OCI-LY7 (cell line): Measurements from ENCODE around the gene CRYBG1. TPM values are rescaled to one million over a fixed set of nuclear protein-coding genes. Genes with fewer than 3 reads are reported as not detected.

Experiments used
- BruUV-seq: library from RNA; stranded (reverse); fragments of 400-500 nt; replicated peaks from 2 replicates; lab custom pipeline; 2021; lab: Mats Ljungman, UMichigan
- CTCF ChIA-PET: fragments of 300-600 bp; sonication (Branson Sonifier 250); formaldehyde crosslinking; loops from one replicate; lab custom pipeline; 2022; ENCODE audit warnings: antibody characterized with exemption; ENCODE audit not compliant: unreplicated experiment; lab: Charles Lee
- POLR2A ChIA-PET: fragments of 300-600 bp; sonication (Branson Sonifier 250); formaldehyde crosslinking; loops from one replicate; lab custom pipeline; 2022; ENCODE audit warnings: antibody characterized with exemption; lab: Charles Lee
- DNase-seq: peaks from one replicate; pipeline ENCODE4 v3.0.0-alpha.2; 2015; ENCODE audit warnings: low spot score
- H2AFZ ChIP-seq: fragments of 200-600 bp; sonication (generic), shearing (Covaris generic); 2 replicates; pipeline ENCODE4 v1.6.1; 2014; ENCODE audit warnings: mild to moderate bottlenecking, antibody characterized with exemption, low read length, moderate library complexity
- H3K27ac ChIP-seq: fragments of 200-600 bp; sonication (generic); 2 replicates; pipeline ENCODE4 v1.5.1; 2014; ENCODE audit warnings: mixed run types, low read depth, mild to moderate bottlenecking, moderate library complexity, low read length, inconsistent platforms; ENCODE audit not compliant: poor library complexity, severe bottlenecking
- H3K36me3 ChIP-seq: fragments of 200-600 bp; sonication (generic); 2 replicates; pipeline ENCODE4 v1.6.1; 2014; ENCODE audit warnings: mild to moderate bottlenecking, antibody characterized with exemption, low read length, moderate library complexity, mixed read lengths; ENCODE audit not compliant: insufficient read depth
- H3K4me1 ChIP-seq: fragments of 200-600 bp; sonication (generic); 2 replicates; pipeline ENCODE4 v1.5.1; 2014; ENCODE audit warnings: mild to moderate bottlenecking, low read length; ENCODE audit not compliant: insufficient read depth, poor library complexity, severe bottlenecking
- H3K4me2 ChIP-seq: fragments of 200-600 bp; sonication (generic); 2 replicates; pipeline ENCODE4 v1.6.1; 2014; ENCODE audit warnings: mild to moderate bottlenecking, low read length
- H3K4me3 ChIP-seq: fragments of 200-600 bp; sonication (generic); 2 replicates; pipeline ENCODE4 v1.5.1; 2014; ENCODE audit warnings: mild to moderate bottlenecking, low read depth, low read length; ENCODE audit not compliant: poor library complexity, severe bottlenecking
- H3K79me2 ChIP-seq: fragments of 200-600 bp; sonication (generic); 2 replicates; pipeline ENCODE4 v1.6.1; 2016; ENCODE audit warnings: low read depth, mild to moderate bottlenecking, low read length, moderate library complexity, mixed read lengths; ENCODE audit not compliant: insufficient read depth
- H3K9me2 ChIP-seq: fragments of 200-600 bp; sonication (generic); 2 replicates; pipeline ENCODE4 v1.6.1; 2016; ENCODE audit warnings: mild to moderate bottlenecking, low read length, mixed read lengths; ENCODE audit not compliant: insufficient read depth
- H3K9me3 ChIP-seq: fragments of 200-600 bp; sonication (generic); 2 replicates; pipeline ENCODE4 v1.6.1; 2014; ENCODE audit warnings: mild to moderate bottlenecking, mixed run types, low read length, mixed read lengths
- H4K20me1 ChIP-seq: fragments of 200-600 bp; sonication (generic); 2 replicates; pipeline ENCODE4 v1.6.1; 2014; ENCODE audit warnings: mild to moderate bottlenecking, antibody characterized with exemption, low read length, moderate library complexity, mixed read lengths; ENCODE audit not compliant: insufficient read depth
- EZH2phosphoT487 ChIP-seq: fragments of 200-600 bp; sonication (generic); IDR thresholded peaks from 2 replicates; pipeline ENCODE4 v1.6.1; 2018; ENCODE audit warnings: low read depth, borderline replicate concordance, mild to moderate bottlenecking, mixed run types, antibody characterized with exemption, low read length, moderate library complexity, mixed read lengths
- intact Hi-C: fragments of 100-400 bp; cut with micrococcal nuclease; formaldehyde crosslinking; loops from one replicate; pipeline ENCODE4 v1.10.0; 2022; ENCODE audit not compliant: unreplicated experiment
- total RNA-seq, 2 experiments: library from RNA; depleted of rRNA in 1 of 2; stranded (reverse); fragments of >200 nt in 1 of 2; shearing (Covaris generic) in 1 of 2; gene quantifications; 2 replicates each; pipeline ENCODE4 v1.2.3, GENCODE V29; 2014 to 2022
- TF ChIP-seq, protein P1 (sequence below): fragments of 200-600 bp; sonication (generic); conservative IDR thresholded peaks from 2 replicates; pipeline ENCODE4 v1.5.1; 2014; ENCODE audit warnings: mild to moderate bottlenecking, antibody characterized with exemption, low read length, moderate library complexity, mixed read lengths

CRYBG1 gene
- total RNA-seq, 2 experiments from 2014 or later = 41.7 to 66.2 TPM

- Histone ChIP-seq H3K79me2 (no peaks in the 10 kb centered on the region), H4K20me1 (no peaks in the 10 kb centered on the region), H3K4me1 (no peaks in the 10 kb centered on the region), H3K27ac (no peak overlapping the region), H3K4me3 (no peak overlapping the region), H3K9me2 (no peaks in the 10 kb centered on the region), H2AFZ (no peak overlapping the region), H3K36me3 (no peaks in the 10 kb centered on the region), H3K4me2 (no peak overlapping the region), H3K9me3 (no peaks in the 10 kb centered on the region)
- intact Hi-C loops = no loop called here
- POLR2A ChIA-PET = no interaction called here
- no peak for DNase-seq
- no TSS peak for BruUV-seq
- TF ChIP-seq, protein P1, sequence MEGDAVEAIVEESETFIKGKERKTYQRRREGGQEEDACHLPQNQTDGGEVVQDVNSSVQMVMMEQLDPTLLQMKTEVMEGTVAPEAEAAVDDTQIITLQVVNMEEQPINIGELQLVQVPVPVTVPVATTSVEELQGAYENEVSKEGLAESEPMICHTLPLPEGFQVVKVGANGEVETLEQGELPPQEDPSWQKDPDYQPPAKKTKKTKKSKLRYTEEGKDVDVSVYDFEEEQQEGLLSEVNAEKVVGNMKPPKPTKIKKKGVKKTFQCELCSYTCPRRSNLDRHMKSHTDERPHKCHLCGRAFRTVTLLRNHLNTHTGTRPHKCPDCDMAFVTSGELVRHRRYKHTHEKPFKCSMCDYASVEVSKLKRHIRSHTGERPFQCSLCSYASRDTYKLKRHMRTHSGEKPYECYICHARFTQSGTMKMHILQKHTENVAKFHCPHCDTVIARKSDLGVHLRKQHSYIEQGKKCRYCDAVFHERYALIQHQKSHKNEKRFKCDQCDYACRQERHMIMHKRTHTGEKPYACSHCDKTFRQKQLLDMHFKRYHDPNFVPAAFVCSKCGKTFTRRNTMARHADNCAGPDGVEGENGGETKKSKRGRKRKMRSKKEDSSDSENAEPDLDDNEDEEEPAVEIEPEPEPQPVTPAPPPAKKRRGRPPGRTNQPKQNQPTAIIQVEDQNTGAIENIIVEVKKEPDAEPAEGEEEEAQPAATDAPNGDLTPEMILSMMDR = no peak
- no peak for TF ChIP-seq EZH2phosphoT487
- CTCF ChIA-PET = no interaction called here
Measured at GRCh38 chr6:106431405-106431804, 70.9 kb downstream of the CRYBG1 start.

- no peak overlapping the region for H3K4me2 ChIP-seq
- no TSS peak for BruUV-seq
- no peaks in the 10 kb centered on the region for H3K79me2 ChIP-seq
- POLR2A ChIA-PET = no interaction called here
- CTCF ChIA-PET = no interaction called here
- TF ChIP-seq, protein P1 = no peak
- TF ChIP-seq EZH2phosphoT487 = no peak
- no peak for DNase-seq
- no peaks in the 10 kb centered on the region for H4K20me1 ChIP-seq
- intact Hi-C loops = no loop called here
- no peak overlapping the region for H2AFZ ChIP-seq
- no peak overlapping the region for H3K27ac ChIP-seq
- H3K36me3 ChIP-seq = no peaks in the 10 kb centered on the region
- no peaks in the 10 kb centered on the region for H3K9me2 ChIP-seq
- no peak overlapping the region for H3K4me3 ChIP-seq
- no peaks in the 10 kb centered on the region for H3K9me3 ChIP-seq
- no peaks in the 10 kb centered on the region for H3K4me1 ChIP-seq
Measured at GRCh38 chr6:106431972-106432371, 71.5 kb downstream of the CRYBG1 start.

- ChIA-PET CTCF (no interaction called here), POLR2A (no interaction called here)
- H3K36me3 ChIP-seq = no peaks in the 10 kb centered on the region
- TF ChIP-seq, protein P1 = no peak
- no peak for TF ChIP-seq EZH2phosphoT487
- BruUV-seq = no TSS peak
- no peak overlapping the region for H3K27ac ChIP-seq
- no peaks in the 10 kb centered on the region for H3K79me2 ChIP-seq
- H2AFZ ChIP-seq = no peak overlapping the region
- H3K4me1 ChIP-seq = no peaks in the 10 kb centered on the region
- no peak for DNase-seq
- H3K4me3 ChIP-seq = no peak overlapping the region
- H3K4me2 ChIP-seq = no peak overlapping the region
- H3K9me3 ChIP-seq = no peaks in the 10 kb centered on the region
- H3K9me2 ChIP-seq = no peaks in the 10 kb centered on the region
- intact Hi-C loops = no loop called here
- no peaks in the 10 kb centered on the region for H4K20me1 ChIP-seq
Measured at GRCh38 chr6:106434530-106434929, 74.0 kb downstream of the CRYBG1 start.
